WERI-Rb-1 (cell line): Measurements from ENCODE around the gene SPRR5.

Experiments used
- DNase-seq: peaks from one replicate; pipeline ENCODE4 v3.0.0-alpha.2; 2020
- H3K27ac ChIP-seq: fragments of 250-450 bp; sonication (Bioruptor Pico); 2 replicates; pipeline ENCODE4 v1.5.1; 2020; ENCODE audit warnings: mild to moderate bottlenecking, moderate library complexity
- H3K27me3 ChIP-seq: fragments of 250-450 bp; sonication (Bioruptor Pico); 2 replicates; pipeline ENCODE4 v1.5.1; 2021; ENCODE audit warnings: mild to moderate bottlenecking, low read depth, moderate library complexity; ENCODE audit not compliant: insufficient read depth, severe bottlenecking
- H3K36me3 ChIP-seq: fragments of 250-450 bp; sonication (Bioruptor Pico); 2 replicates; pipeline ENCODE4 v1.5.1; 2020; ENCODE audit warnings: mild to moderate bottlenecking, moderate library complexity
- H3K4me3 ChIP-seq: 2 replicates; pipeline ENCODE4 v1.5.1; 2011; ENCODE audit warnings: low read depth, mild to moderate bottlenecking, control low read depth, low read length
- H3K9me3 ChIP-seq: fragments of 250-450 bp; sonication (Bioruptor Pico); 2 replicates; pipeline ENCODE4 v1.5.1; 2021; ENCODE audit warnings: mild to moderate bottlenecking, moderate library complexity; ENCODE audit not compliant: severe bottlenecking
- CTCF ChIP-seq: IDR thresholded peaks from 2 replicates; pipeline ENCODE4 v1.5.1; 2011; ENCODE audit warnings: low read depth, mild to moderate bottlenecking, control low read depth, inconsistent platforms, low read length

SPRR5 gene

GRCh38 chr1:152976688-152977087 lies 29.7 kb downstream of the SPRR5 start:
- no peaks in the 10 kb centered on the region for H3K27me3 ChIP-seq
- H3K4me3 ChIP-seq, result no peak overlapping the region
- H3K27ac ChIP-seq, result no peak overlapping the region
- no peaks in the 10 kb centered on the region for H3K9me3 ChIP-seq
- no peak for TF ChIP-seq CTCF
- no peaks in the 10 kb centered on the region for H3K36me3 ChIP-seq
- DNase-seq, result no peak

- no peak overlapping the region for H3K27ac ChIP-seq
- no peaks in the 10 kb centered on the region for H3K27me3 ChIP-seq
- TF ChIP-seq CTCF, result no peak
- no peaks in the 10 kb centered on the region for H3K36me3 ChIP-seq
- DNase-seq, result no peak
- no peak overlapping the region for H3K4me3 ChIP-seq
- H3K9me3 ChIP-seq, result no peaks in the 10 kb centered on the region
Measured at GRCh38 chr1:152977614-152978013, 30.6 kb downstream of the SPRR5 start.

- no peaks in the 10 kb centered on the region for H3K9me3 ChIP-seq
- DNase-seq, result peak; percentile 73
- no peaks in the 10 kb centered on the region for H3K36me3 ChIP-seq
- TF ChIP-seq CTCF, result no peak
- H3K27ac ChIP-seq, result no peak overlapping the region; the same call in 1 of the 2 replicates
- no peak overlapping the region for H3K4me3 ChIP-seq
- no peaks in the 10 kb centered on the region for H3K27me3 ChIP-seq
Measured at GRCh38 chr1:152980676-152981075, 33.7 kb downstream of the SPRR5 start.

GRCh38 chr1:152981146-152981871 lies 34.3 kb downstream of the SPRR5 start:
- Histone ChIP-seq H3K4me3 (no peak overlapping the region), H3K27me3 (no peaks in the 10 kb centered on the region), H3K36me3 (no peaks in the 10 kb centered on the region), H3K9me3 (no peaks in the 10 kb centered on the region), H3K27ac (no peak overlapping the region; the same call in 1 of the 2 replicates)
- TF ChIP-seq CTCF, result no peak
- peak; percentile 22 for DNase-seq

- H3K36me3 ChIP-seq, result no peaks in the 10 kb centered on the region
- H3K9me3 ChIP-seq, result no peaks in the 10 kb centered on the region
- TF ChIP-seq CTCF, result no peak
- peak overlapping the region; percentile 20 for H3K4me3 ChIP-seq
- peak; percentile 82 for DNase-seq
- no peaks in the 10 kb centered on the region for H3K27me3 ChIP-seq
- H3K27ac ChIP-seq, result peak overlapping the region; percentile 51
Measured at GRCh38 chr1:152982076-152982475, 35.1 kb downstream of the SPRR5 start.

- TF ChIP-seq CTCF, result no peak
- peak; percentile 75 for DNase-seq
- Histone ChIP-seq H3K27me3 (no peaks in the 10 kb centered on the region), H3K4me3 (peak overlapping the region; percentile 15), H3K36me3 (no peaks in the 10 kb centered on the region), H3K27ac (peak overlapping the region; percentile 51), H3K9me3 (peaks cover 5% of the 10 kb centered on the region)
Measured at GRCh38 chr1:152983234-152983633, 36.2 kb downstream of the SPRR5 start.
